Measurements from ENCODE around the gene CENATAC. TPM values are rescaled to one million over a fixed set of nuclear protein-coding genes. Genes with fewer than 3 reads are reported as not detected.
A peak's percentile ranks its signal among the peaks of the same experiment; 100 is the strongest.

CENATAC gene
- total RNA-seq, 1 donor, result 37.6 TPM

DNA sequence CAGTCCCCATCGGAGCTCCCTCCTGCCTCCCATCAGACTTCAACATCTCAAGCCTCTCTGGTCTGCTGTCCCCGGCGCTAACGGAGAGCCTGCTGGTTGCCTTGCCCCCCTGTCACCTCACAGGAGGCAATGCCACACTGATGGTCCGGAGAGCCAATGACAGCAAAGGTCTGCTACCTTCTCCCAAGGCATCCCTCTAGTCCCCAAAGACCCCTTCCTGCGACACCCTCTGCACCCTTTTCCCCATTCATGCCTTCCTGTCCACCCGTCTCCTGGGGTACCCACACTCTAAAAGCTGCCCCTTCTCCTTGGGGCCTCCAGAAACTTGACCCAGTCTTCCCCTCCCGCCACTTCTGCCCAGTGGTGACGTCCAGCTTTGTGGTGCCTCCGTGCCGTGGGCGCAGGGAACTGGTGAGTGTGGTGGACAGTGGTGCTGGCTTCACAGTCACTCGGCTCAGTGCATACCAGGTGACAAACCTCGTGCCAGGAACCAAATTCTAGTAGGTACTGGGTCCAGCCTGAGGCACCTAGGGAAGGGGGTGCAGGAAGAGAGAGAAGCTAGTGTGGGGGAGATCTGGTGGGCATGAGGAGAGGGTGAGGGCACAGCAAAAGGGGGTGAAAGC lies 41.0 kb upstream of the CENATAC start:
- H3K9me3 ChIP-seq (ENCODE audit: low read depth, low read length), result no peaks in the 10 kb centered on the region
- peaks cover 33% of the 10 kb centered on the region for H3K27me3 ChIP-seq (ENCODE audit: insufficient read depth, low read length)
- no peak overlapping the region for H2AFZ ChIP-seq (ENCODE audit: low read length)
- H4K20me1 ChIP-seq (ENCODE audit: insufficient read depth, low read length), result no peaks in the 10 kb centered on the region
- no peak overlapping the region for H3K4me2 ChIP-seq (ENCODE audit: insufficient read depth, low read length)
- no peaks in the 10 kb centered on the region for H3K36me3 ChIP-seq (ENCODE audit: insufficient read depth, low read length)
- peak; percentile 52 for DNase-seq (ENCODE audit: insufficient read length, low spot score, missing footprints)
- H3K4me3 ChIP-seq (ENCODE audit: insufficient read depth, low read length), result no peak overlapping the region
- no peak for TF ChIP-seq CTCF (IDR thresholded peaks at IDR 0.05; ENCODE audit: extremely low read depth, low read depth, low read length)
- H3K79me2 ChIP-seq (ENCODE audit: insufficient read depth, low read length), result no peaks in the 10 kb centered on the region
- no peak overlapping the region for H3K27ac ChIP-seq (ENCODE audit: low read depth, low read length)
- no peaks in the 10 kb centered on the region for H3K4me1 ChIP-seq (ENCODE audit: insufficient read depth, low read length)

- no peaks in the 10 kb centered on the region for H3K4me1 ChIP-seq (ENCODE audit: insufficient read depth, low read length)
- H2AFZ ChIP-seq (ENCODE audit: low read length), result no peak overlapping the region
- H3K27me3 ChIP-seq (ENCODE audit: insufficient read depth, low read length), result peaks cover 32% of the 10 kb centered on the region
- no peak overlapping the region for H3K27ac ChIP-seq (ENCODE audit: low read depth, low read length)
- no peak overlapping the region for H3K4me2 ChIP-seq (ENCODE audit: insufficient read depth, low read length)
- no peaks in the 10 kb centered on the region for H3K9me3 ChIP-seq (ENCODE audit: low read depth, low read length)
- H3K36me3 ChIP-seq (ENCODE audit: insufficient read depth, low read length), result no peaks in the 10 kb centered on the region
- H3K4me3 ChIP-seq (ENCODE audit: insufficient read depth, low read length), result no peak overlapping the region
- DNase-seq (ENCODE audit: insufficient read length, low spot score, missing footprints), result peak; percentile 57
- no peak for TF ChIP-seq CTCF (IDR thresholded peaks at IDR 0.05; ENCODE audit: extremely low read depth, low read depth, low read length)
- no peaks in the 10 kb centered on the region for H3K79me2 ChIP-seq (ENCODE audit: insufficient read depth, low read length)
- H4K20me1 ChIP-seq (ENCODE audit: insufficient read depth, low read length), result no peaks in the 10 kb centered on the region
These were observed 40.4 kb upstream of the CENATAC start for GRCh38 chr11:118957549-118957948.

GRCh38 chr11:118957968-118958367 lies 40.0 kb upstream of the CENATAC start:
- Histone ChIP-seq H3K4me2 (ENCODE audit: insufficient read depth, low read length) (no peak overlapping the region), H3K9me3 (ENCODE audit: low read depth, low read length) (no peaks in the 10 kb centered on the region), H4K20me1 (ENCODE audit: insufficient read depth, low read length) (no peaks in the 10 kb centered on the region), H3K79me2 (ENCODE audit: insufficient read depth, low read length) (no peaks in the 10 kb centered on the region), H3K4me3 (ENCODE audit: insufficient read depth, low read length) (no peak overlapping the region), H3K27me3 (ENCODE audit: insufficient read depth, low read length) (peaks cover 28% of the 10 kb centered on the region), H2AFZ (ENCODE audit: low read length) (no peak overlapping the region), H3K36me3 (ENCODE audit: insufficient read depth, low read length) (no peaks in the 10 kb centered on the region), H3K27ac (ENCODE audit: low read depth, low read length) (no peak overlapping the region), H3K4me1 (ENCODE audit: insufficient read depth, low read length) (no peaks in the 10 kb centered on the region)
- DNase-seq (ENCODE audit: insufficient read length, low spot score, missing footprints), result peak; percentile 13
- TF ChIP-seq CTCF (IDR thresholded peaks at IDR 0.05; ENCODE audit: extremely low read depth, low read depth, low read length), result no peak

- Histone ChIP-seq H3K79me2 (ENCODE audit: insufficient read depth, low read length) (no peaks in the 10 kb centered on the region), H3K36me3 (ENCODE audit: insufficient read depth, low read length) (no peaks in the 10 kb centered on the region), H2AFZ (ENCODE audit: low read length) (no peak overlapping the region), H3K9me3 (ENCODE audit: low read depth, low read length) (no peaks in the 10 kb centered on the region), H3K27me3 (ENCODE audit: insufficient read depth, low read length) (peaks cover 26% of the 10 kb centered on the region), H3K27ac (ENCODE audit: low read depth, low read length) (no peak overlapping the region), H3K4me3 (ENCODE audit: insufficient read depth, low read length) (no peak overlapping the region), H4K20me1 (ENCODE audit: insufficient read depth, low read length) (no peaks in the 10 kb centered on the region), H3K4me1 (ENCODE audit: insufficient read depth, low read length) (no peaks in the 10 kb centered on the region), H3K4me2 (ENCODE audit: insufficient read depth, low read length) (no peak overlapping the region)
- TF ChIP-seq CTCF (IDR thresholded peaks at IDR 0.05; ENCODE audit: extremely low read depth, low read depth, low read length), result no peak
- peak; percentile 62 for DNase-seq (ENCODE audit: insufficient read length, low spot score, missing footprints)
These were observed 39.4 kb upstream of the CENATAC start for GRCh38 chr11:118958577-118958976.
